ENCODE results near the gene LEPR.
"Not testable (repeated sequence)": the region's sequence is repeated elsewhere in the genome, so short reads cannot be mapped to it uniquely, and the experiment has no call there.

The LEPR gene

DNA sequence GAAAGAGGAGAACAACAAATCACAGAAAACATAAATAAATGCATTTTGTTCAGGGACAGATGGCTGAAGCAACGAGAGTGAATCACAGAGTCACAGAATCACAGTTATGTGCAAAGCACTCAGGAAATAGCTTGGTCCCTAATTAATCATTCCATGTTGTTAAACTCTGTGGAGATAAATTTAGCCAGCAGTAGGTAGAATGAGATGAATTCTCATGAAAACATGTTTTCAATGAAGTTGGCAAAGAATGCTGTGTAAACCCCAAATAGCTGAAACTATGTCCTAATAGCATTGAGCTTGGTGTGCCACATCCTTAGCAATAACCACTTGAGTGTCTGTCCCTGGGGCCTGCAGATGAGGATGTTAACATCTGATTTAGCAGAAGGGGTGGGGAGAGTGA is 20.4 kb downstream of the LEPR start:
- DNase-seq: no peak

DNA sequence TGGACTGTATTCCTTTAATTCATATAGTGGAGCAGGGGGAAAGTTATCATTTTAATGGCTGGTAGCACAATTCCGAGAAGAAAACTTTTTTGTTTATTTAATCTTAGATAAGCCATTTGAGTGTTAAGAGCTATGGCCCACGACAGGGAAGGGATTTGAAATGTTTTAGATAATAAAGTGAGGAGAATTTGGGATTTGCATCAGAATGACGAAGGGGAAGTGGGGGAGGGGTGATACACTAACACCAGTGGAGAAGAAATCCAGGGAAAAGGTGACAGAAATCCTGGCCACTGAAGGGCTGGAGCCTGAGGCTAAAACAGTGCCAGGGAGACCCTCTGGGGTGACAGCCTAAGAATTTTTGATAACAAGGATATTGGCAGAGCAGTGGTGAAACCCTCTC is 21.0 kb downstream of the LEPR start:
- no peak for DNase-seq

DNA sequence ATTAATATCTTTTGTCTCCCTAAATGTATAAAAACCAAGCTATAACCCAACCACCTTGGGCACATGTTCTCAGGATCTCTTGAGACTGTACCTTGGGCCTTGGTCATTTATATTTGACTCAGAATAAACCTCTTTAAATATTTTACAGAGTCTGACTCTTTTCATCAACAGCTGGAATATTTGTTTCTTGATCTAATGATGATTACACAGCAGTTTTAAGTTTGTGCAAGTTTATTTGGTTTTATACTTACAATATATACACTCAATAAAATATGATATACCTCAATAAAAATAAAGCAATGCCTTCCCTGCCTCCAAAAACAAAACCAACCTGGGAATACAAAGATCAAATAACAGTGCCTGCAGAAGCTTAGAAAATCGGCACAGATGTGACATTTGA is 22.0 kb downstream of the LEPR start:
- DNase-seq: no peak

DNA sequence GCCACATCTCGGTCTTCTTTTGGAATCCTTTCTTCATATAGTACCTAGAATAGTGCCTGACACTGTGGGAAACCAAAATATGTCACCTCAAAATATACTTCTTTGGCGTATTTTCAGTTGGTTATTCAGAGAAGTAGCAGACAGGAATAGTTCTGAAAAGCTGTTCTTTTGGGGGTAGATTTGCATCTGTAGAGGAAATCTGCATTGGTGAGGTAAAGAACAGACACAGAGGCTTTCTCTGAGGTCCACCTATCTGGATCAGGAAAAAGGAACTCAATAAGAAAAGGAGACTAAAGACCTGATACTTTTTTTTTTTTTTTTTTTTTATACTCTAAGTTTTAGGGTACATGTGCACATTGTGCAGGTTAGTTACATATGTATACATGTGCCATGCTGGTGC is 23.2 kb downstream of the LEPR start:
- DNase-seq: no peak

DNA sequence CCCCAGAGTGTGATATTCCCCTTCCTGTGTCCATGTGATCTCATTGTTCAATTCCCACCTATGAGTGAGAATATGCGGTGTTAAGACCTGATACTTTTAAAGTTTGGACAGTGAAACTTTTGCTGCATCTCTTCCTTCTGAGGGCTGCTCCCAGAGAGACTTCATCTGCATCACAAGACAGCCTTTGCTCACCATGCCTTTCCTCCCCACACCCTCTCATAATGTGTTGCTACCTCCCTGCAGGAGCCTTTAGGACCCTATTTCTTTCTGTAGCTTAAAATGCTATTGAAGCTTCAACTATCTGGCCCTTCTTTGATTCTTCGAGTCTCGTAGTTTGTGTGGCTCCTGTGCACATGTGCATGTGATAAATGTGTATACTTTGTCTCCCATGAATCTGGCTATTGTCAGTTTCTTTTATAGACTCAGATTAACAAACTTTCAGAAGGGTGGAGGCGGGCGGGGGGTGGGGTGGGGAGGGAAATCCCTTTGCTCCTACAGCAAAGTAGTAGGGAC is 23.7 kb downstream of the LEPR start:
- DNase-seq: no peak

DNA sequence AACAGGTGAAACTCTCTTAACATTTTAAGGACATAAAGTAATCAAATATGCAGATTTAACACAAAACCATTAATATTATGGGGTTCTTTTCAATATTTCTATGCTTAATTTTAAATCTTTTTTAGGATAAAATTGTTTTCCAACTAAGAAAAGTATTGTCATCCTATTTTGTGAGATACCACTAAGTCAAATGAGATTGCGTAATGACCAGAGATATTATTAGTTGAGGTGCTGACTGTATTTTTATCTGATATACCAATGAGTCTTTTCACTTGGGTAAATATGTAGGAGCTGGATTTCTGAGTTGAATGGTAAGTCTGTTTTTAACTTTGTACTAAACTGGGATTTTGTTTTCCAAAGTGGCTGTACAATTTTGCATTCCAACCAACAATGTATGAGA is 25.4 kb downstream of the LEPR start:
- no peak for DNase-seq

DNA sequence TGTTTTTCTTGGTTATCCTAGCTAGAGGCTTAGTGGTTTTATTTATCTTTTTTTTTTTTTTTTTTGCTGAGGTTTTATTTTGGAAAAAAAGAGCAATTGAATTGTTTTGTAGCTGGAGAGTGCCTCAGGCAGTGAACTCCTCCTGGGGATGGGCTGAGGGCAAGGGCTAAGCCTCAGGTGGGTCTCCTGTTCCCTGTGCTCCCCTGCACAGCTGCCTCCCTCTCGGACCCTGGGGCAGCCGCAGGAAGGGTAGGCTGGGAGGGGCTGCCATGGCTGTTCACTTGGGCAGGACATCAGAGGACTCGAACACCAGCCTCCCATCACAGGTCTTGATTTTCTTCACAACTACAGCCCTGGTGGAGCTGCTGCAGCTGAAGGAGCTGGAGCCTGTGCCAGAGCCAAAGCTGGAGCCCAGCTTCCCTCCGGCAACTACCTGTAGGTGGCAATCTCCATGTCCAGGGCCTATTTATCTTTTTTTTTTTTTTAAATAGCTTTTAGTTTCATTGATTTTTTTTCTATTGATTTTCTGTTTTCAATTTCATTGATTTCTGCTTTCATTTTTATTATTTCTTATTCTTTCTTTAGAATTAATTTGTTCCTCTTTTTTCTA is 28.9 kb downstream of the LEPR start:
- no peak for DNase-seq

DNA sequence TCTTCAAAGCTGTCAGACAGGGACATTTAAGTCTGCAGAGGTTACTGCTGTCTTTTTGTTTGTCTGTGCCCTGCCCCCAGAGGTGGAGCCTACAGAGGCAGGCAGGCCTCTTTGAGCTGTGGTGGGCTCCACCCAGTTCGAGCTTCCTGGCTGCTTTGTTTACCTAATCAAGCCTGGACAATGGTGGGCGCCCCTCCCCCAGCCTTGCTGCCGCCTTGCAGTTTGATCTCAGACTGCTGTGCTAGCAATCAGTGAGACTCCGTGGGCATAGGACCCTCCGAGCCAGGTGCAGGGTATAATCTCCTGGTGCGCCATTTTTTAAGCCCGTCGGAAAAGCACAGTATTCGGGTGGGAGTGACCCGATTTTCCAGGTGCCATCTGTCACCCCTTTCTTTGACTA is 35.2 kb downstream of the LEPR start:
- DNase-seq: not testable (repeated sequence)

DNA sequence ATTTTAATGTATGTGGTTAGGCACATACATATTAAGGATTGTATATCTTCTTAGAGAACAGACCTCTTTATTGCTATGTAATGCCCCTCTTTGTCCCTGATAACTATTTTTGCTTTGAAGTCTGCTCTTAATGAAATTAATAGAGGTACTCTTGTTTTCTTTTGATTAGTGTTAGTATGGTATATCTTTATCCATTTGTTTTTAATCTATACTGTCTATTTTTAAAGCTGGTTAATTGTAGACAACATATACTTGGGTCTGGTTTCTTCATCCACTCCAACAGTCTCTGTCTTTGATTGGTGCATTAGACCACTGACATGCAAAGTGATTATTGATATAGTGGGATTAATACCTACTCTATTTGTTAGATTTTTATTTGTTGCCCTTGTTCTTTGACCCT is 36.0 kb downstream of the LEPR start:
- no peak for DNase-seq

DNA sequence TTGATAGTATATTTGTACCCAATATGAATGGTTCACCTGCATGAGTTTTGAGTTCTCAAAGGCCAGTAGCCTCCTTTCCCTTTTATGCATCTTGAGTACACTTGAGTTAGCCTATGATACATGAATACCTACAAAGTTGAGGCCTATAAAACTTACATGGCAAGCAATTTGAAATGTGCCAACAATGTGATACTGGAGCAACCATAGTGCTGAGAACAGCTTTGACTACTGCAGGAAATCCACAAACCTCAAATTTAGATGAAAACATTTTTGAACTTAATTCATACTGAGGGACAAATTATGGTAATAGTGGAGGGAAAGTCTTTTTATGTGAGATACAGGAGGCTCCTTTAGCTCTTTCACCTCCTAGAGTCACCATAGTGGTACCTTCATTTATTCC is 37.4 kb downstream of the LEPR start:
- no peak for DNase-seq

DNA sequence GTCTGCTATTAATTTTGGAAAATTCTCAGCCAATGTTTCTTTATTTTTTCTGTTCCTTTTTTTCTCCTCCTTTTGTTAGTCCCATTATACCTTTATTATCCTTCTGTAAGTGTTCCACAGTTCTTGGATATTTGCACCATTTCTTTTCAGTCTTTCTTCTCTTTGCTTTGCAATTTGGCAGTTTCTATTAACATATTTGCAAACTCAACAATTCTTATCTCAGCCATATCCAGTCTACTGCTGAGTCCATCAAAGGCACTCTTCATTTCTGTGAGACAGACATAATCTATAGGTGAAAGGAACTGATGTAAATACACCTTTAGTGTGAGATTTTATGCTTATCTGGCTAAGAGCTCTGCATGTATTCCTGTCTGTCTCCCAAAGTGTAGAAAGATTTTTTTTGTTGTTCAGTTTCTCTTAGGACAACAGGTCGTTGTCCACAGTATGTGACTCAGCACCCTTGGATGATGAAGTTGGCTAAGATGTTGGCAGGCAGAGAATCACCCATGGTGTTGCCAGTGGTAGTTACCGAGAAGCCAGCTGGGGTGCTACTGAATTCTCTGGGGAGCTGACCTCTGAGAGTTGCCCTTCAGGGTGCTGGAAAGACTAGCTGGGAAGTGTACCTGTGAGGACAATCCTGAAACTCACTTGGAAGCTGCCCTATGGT is 38.4 kb downstream of the LEPR start:
- no peak for DNase-seq

DNA sequence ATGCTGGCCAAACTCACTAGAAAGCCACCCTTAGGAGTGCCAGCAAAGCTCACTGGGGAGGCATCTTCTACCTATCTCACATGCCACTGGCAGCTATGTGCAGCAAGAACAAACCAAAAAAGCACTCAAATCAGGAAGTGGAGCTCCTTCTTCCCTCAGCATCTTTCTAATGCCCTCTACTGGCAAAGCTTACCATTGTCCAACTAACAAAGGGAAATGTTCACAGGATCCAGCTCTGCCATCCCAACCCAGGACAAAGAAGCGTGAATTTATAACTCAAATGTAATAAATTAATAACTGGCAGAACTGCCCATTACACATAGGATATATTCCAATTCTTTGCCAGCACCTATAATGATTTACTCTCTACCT is 38.9 kb downstream of the LEPR start:
- DNase-seq: peak; percentile 24

DNA sequence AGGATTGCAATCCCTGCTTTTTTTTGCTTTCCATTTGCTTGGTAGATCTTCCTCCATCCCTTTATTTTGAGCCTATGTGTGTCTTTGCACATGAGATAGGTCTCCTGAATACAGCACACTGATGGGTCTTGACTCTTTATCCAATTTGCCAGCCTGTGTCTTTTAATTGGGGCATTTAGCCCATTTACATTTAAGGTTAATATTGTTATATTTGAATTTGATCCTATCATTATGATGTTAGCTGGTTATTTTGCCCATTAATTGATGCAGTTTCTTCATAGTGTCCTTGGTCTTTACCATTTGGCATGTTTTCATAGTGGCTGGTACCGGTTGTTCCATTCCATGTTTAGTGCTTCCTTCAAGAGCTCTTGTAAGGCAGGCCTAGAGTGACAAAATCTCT is 45.4 kb downstream of the LEPR start:
- not testable (repeated sequence) for DNase-seq

DNA sequence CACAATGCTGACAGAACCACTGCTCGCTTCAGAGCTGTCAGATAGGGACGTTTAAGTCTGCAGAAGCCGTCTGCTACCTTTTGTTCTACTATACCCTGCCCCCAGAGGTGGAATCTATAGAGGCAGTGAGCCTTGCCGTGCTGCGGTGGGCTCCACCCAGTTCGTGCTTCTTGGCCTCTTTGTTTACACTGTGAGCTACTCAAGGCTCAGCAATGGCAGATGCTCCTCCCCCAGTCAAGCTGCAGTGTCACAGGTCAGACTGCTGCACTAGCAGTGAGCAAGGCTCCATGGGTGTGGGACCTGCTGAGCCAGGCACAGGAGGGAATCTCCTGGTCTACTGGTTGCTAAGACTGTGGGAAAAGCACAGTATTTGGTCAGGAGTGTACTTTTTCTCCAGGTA is 47.1 kb downstream of the LEPR start:
- DNase-seq: no peak

DNA sequence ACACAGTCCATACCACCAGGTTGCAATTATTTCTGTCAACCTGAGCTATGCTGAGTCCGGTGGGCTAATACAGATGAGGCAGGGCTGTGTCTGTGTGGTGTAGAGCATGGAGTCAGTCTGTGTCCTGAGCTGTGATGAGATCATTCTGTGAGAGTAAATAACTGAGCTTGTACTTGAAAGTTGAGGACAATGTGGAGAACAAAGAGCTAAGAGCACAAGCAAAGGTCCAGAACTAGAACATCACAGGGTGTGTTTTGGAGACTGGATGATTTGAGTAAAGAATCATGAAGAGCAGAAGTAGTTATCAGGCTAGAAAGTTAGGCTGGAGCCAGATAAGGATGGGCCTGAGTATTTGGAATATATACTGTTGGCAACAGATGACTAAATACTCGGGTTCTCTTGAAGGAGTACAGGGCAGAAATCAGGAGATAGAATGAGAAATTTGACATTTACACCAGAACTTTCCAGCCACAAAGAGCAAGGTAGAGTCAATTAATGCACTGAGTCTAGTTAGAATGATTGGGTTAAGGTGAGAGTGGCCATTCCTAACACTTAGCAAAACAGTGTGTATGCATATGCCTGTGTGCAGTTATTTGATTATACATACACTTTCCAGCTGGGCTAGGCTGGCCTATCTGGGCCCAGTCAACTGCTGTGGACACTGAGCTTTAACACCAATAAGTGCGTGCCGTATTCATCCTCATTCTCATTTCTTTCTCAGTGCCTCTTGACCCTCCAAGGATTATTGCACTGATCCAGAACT is 48.8 kb downstream of the LEPR start:
- no peak for DNase-seq

DNA sequence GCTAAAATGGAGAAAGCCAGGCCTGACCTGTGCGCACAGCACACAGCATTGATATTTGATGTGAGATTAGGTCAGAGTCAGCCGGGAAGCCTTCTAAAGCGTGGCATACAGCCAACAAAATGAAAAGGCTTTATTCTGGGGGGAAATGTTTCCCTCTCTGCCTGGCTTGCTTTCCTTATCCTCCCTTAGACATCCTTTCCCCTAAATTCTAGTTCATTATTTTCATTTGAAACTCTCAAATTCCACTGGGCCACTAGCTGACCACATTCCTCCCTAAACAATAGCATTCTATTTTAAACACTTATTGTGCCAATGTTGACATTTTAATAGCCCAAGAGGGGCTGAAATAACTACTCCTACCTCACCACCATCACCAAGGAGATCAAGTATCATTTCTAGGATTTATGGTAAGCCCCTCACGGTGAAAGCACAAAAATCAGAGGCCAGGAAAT is 49.4 kb downstream of the LEPR start:
- no peak for DNase-seq

Measured in midbrain (tissue), 1 donor.